GM19452 (cell line): ENCODE measurements around the gene OR11L1.

Experiments
- ATAC-seq: cut with Tn5 transposase; IDR thresholded peaks from one replicate; pipeline ENCODE4 v1.9.1; 2021; ENCODE audit not compliant: unreplicated experiment

Gene OR11L1

GRCh38 chr1:247841796-247842195 lies at the start of gene OR11L1:
Gene OR11L1 (minus strand): TSS chr1:247841896. CDS start chr1:247841896, 0 bp downstream.
- ATAC-seq, result no peak

GRCh38 chr1:247884797-247885413 lies 43.2 kb upstream of the OR11L1 start:
- no peak for ATAC-seq

- ATAC-seq, result no peak
These were observed 41.6 kb upstream of the OR11L1 start for GRCh38 chr1:247883346-247883745.

GRCh38 chr1:247865416-247865815 lies 23.7 kb upstream of the OR11L1 start:
- ATAC-seq, result no peak

- no peak for ATAC-seq
These were observed 22.9 kb upstream of the OR11L1 start for GRCh38 chr1:247864644-247865043.

GRCh38 chr1:247862756-247863155 lies 21.1 kb upstream of the OR11L1 start:
- no peak for ATAC-seq

GRCh38 chr1:247857985-247858619 lies 16.4 kb upstream of the OR11L1 start:
- no peak for ATAC-seq

- no peak for ATAC-seq
These were observed 15.6 kb upstream of the OR11L1 start, which contains the start of gene TRIM58 for GRCh38 chr1:247857069-247857984. Gene TRIM58 (plus strand): TSS chr1:247857187. CDS start chr1:247857247, 60 bp downstream.

GRCh38 chr1:247855911-247856310 lies 14.2 kb upstream of the OR11L1 start:
- no peak for ATAC-seq

- no peak for ATAC-seq
These were observed 13.3 kb upstream of the OR11L1 start for GRCh38 chr1:247854899-247855545.

- ATAC-seq, result no peak
These were observed 7.9 kb upstream of the OR11L1 start for GRCh38 chr1:247849616-247850015.

- ATAC-seq, result no peak
These were observed 6.7 kb upstream of the OR11L1 start for GRCh38 chr1:247848346-247848745.

GRCh38 chr1:247845693-247846017 lies 4.0 kb upstream of the OR11L1 start:
- ATAC-seq, result no peak

- no peak for ATAC-seq
These were observed 3.5 kb upstream of the OR11L1 start for GRCh38 chr1:247845011-247845692.

GRCh38 chr1:247843411-247843810 lies 1.7 kb upstream of the OR11L1 start:
- no peak for ATAC-seq

GRCh38 chr1:247840818-247841217 lies 878 bp downstream of the OR11L1 start:
- ATAC-seq, result no peak

- ATAC-seq, result no peak
These were observed 8.1 kb downstream of the OR11L1 start for GRCh38 chr1:247833601-247834000.

GRCh38 chr1:247829656-247830055 lies 12.0 kb downstream of the OR11L1 start:
- no peak for ATAC-seq

- ATAC-seq, result no peak
These were observed 16.3 kb downstream of the OR11L1 start for GRCh38 chr1:247825362-247825761.

- ATAC-seq, result no peak
These were observed 17.7 kb downstream of the OR11L1 start, which contains the start of gene OR14A16 for GRCh38 chr1:247824023-247824422. Gene OR14A16 (minus strand): TSS chr1:247824119. CDS start chr1:247815729, 8,390 bp downstream.

- ATAC-seq, result no peak
These were observed 19.6 kb downstream of the OR11L1 start for GRCh38 chr1:247822060-247822459.
